ENCODE measurements around the gene SLC22A3. TPM values are rescaled to one million over a fixed set of nuclear protein-coding genes. Genes with fewer than 3 reads are reported as not detected.
A peak's percentile ranks its signal among the peaks of the same experiment; 100 is the strongest.

The SLC22A3 gene
- total and polyA plus RNA-seq, 4 donors: 9.5 to 65.0 (median 33.3) TPM

DNA sequence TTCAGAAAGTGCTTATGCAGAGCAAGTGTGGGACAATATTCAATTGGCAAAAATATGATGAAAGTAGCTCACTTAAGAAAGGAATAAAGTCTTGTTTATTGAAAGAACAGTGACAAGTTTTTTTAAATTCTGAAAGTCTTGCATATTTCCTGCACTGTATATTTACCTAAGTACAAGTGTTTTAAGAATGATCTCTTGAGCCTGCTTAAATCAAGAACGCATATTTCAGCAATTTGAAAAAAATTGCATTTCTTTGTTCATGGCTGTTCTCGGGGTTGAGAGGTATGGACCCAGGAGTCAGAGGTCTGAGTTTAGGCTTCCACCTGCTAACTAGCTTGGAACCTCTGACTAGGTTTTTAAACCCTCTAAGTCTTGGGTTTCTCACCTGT, 27.4 kb downstream of the SLC22A3 start:
- ATAC-seq (ENCODE audit: insufficient read depth, low FRiP score) (peak; percentile 10), DNase-seq (peak in 2 of 3 donors; percentile 28 to 60)
- Histone ChIP-seq H3K27ac (ENCODE audit: low read depth in 1 of 2, low read length in 1 of 2) (no peak overlapping the region), H3K27me3 (ENCODE audit: control insufficient read depth in 3 of 3, insufficient read depth in 3 of 3, low read length in 2 of 3) (no peaks in the 10 kb centered on the region), H3K4me1 (ENCODE audit: control insufficient read depth in 5 of 5, insufficient read depth in 5 of 5, low read length in 5 of 5) (peaks cover 0 to 4% (median 0%) of the 10 kb centered on the region in 5 donors), H3K9me3 (ENCODE audit: control insufficient read depth in 4 of 4, insufficient read depth in 3 of 4, low read length in 3 of 4) (peaks cover 0 to 3% (median 0%) of the 10 kb centered on the region in 4 donors), H3K4me3 (no peak overlapping the region), H3K9ac (ENCODE audit: insufficient read depth in 1 of 2, low read length in 2 of 2) (no peak overlapping the region), H3K36me3 (ENCODE audit: control insufficient read depth in 4 of 4, insufficient read depth in 4 of 4, low read length in 4 of 4) (no peaks in the 10 kb centered on the region)
- 73 to 86% methylated on average over 2 of the region's 2 CpGs for WGBS, 2 donors
- TF ChIP-seq, protein P1, sequence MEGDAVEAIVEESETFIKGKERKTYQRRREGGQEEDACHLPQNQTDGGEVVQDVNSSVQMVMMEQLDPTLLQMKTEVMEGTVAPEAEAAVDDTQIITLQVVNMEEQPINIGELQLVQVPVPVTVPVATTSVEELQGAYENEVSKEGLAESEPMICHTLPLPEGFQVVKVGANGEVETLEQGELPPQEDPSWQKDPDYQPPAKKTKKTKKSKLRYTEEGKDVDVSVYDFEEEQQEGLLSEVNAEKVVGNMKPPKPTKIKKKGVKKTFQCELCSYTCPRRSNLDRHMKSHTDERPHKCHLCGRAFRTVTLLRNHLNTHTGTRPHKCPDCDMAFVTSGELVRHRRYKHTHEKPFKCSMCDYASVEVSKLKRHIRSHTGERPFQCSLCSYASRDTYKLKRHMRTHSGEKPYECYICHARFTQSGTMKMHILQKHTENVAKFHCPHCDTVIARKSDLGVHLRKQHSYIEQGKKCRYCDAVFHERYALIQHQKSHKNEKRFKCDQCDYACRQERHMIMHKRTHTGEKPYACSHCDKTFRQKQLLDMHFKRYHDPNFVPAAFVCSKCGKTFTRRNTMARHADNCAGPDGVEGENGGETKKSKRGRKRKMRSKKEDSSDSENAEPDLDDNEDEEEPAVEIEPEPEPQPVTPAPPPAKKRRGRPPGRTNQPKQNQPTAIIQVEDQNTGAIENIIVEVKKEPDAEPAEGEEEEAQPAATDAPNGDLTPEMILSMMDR (IDR thresholded peaks at IDR 0.05; ENCODE audit: control extremely low read depth, extremely low read depth): no peak

DNA sequence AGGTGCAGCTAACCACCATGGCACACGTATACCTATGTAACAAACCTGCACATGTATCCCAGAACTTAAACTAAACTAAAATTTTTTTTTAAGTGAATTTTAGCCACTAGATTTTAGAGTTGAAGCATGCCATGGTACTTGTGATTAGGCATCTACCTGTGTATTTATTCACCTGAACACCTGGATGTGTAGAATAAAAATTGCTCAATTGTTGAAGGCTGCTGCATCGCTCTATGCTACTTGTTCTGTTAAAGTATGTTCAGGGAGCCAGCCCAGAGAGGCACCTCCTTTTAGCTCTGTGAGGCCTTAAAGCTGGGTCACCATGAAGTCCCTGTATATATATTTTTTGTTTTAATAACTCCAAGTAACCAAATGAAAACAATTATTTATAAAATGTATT, 28.3 kb downstream of the SLC22A3 start:
- DNase-seq: no peak
- H3K9me3 ChIP-seq (ENCODE audit: control insufficient read depth in 4 of 4, insufficient read depth in 3 of 4, low read length in 3 of 4): peaks cover 0 to 3% (median 0%) of the 10 kb centered on the region in 4 donors
- no peak overlapping the region for H3K9ac ChIP-seq (ENCODE audit: insufficient read depth in 1 of 2, low read length in 2 of 2)
- 79 to 93% methylated on average over 2 of the region's 2 CpGs for WGBS, 2 donors
- H3K4me3 ChIP-seq: no peak overlapping the region
- no peak for ATAC-seq (ENCODE audit: insufficient read depth, low FRiP score)
- H3K27me3 ChIP-seq (ENCODE audit: control insufficient read depth in 3 of 3, insufficient read depth in 3 of 3, low read length in 2 of 3): no peaks in the 10 kb centered on the region
- H3K27ac ChIP-seq (ENCODE audit: low read depth in 1 of 2, low read length in 1 of 2): no peak overlapping the region
- no peaks in the 10 kb centered on the region for H3K36me3 ChIP-seq (ENCODE audit: control insufficient read depth in 4 of 4, insufficient read depth in 4 of 4, low read length in 4 of 4)
- H3K4me1 ChIP-seq (ENCODE audit: control insufficient read depth in 5 of 5, insufficient read depth in 5 of 5, low read length in 5 of 5): peaks cover 0 to 4% (median 0%) of the 10 kb centered on the region in 5 donors
- TF ChIP-seq, protein P1 (IDR thresholded peaks at IDR 0.05; ENCODE audit: control extremely low read depth, extremely low read depth): no peak

- Histone ChIP-seq H3K9me3 (ENCODE audit: control insufficient read depth in 4 of 4, insufficient read depth in 3 of 4, low read length in 3 of 4) (peaks cover 0 to 7% (median 3%) of the 10 kb centered on the region in 4 donors), H3K4me1 (ENCODE audit: control insufficient read depth in 5 of 5, insufficient read depth in 5 of 5, low read length in 5 of 5) (peaks cover 0 to 4% (median 0%) of the 10 kb centered on the region in 5 donors), H3K4me3 (no peak overlapping the region), H3K36me3 (ENCODE audit: control insufficient read depth in 4 of 4, insufficient read depth in 4 of 4, low read length in 4 of 4) (no peaks in the 10 kb centered on the region), H3K27ac (ENCODE audit: low read depth in 1 of 2, low read length in 1 of 2) (no peak overlapping the region), H3K27me3 (ENCODE audit: control insufficient read depth in 3 of 3, insufficient read depth in 3 of 3, low read length in 2 of 3) (no peaks in the 10 kb centered on the region), H3K9ac (ENCODE audit: insufficient read depth in 1 of 2, low read length in 2 of 2) (no peak overlapping the region)
- DNase-seq (no peak), ATAC-seq (ENCODE audit: insufficient read depth, low FRiP score) (no peak)
- TF ChIP-seq, protein P1 (IDR thresholded peaks at IDR 0.05; ENCODE audit: control extremely low read depth, extremely low read depth): no peak
- 65 to 74% methylated on average over 5 of the region's 5 CpGs for WGBS, 2 donors
Measured at GRCh38 chr6:160378218-160378617, 30.0 kb downstream of the SLC22A3 start.

- H3K4me1 ChIP-seq (ENCODE audit: control insufficient read depth in 5 of 5, insufficient read depth in 5 of 5, low read length in 5 of 5): peaks cover 0 to 4% (median 0%) of the 10 kb centered on the region in 5 donors
- TF ChIP-seq, protein P1 (IDR thresholded peaks at IDR 0.05; ENCODE audit: control extremely low read depth, extremely low read depth): no peak
- H3K9me3 ChIP-seq (ENCODE audit: control insufficient read depth in 4 of 4, insufficient read depth in 3 of 4, low read length in 3 of 4): peaks cover 0 to 7% (median 3%) of the 10 kb centered on the region in 4 donors
- H3K4me3 ChIP-seq: no peak overlapping the region
- WGBS, 2 donors: 62 to 76% methylated on average over 4 of the region's 4 CpGs
- H3K9ac ChIP-seq (ENCODE audit: insufficient read depth in 1 of 2, low read length in 2 of 2): no peak overlapping the region
- no peaks in the 10 kb centered on the region for H3K27me3 ChIP-seq (ENCODE audit: control insufficient read depth in 3 of 3, insufficient read depth in 3 of 3, low read length in 2 of 3)
- peak overlapping the region in 1 of 2 donors; percentile 31 for H3K27ac ChIP-seq (ENCODE audit: low read depth in 1 of 2, low read length in 1 of 2)
- ATAC-seq (ENCODE audit: insufficient read depth, low FRiP score) (no peak), DNase-seq (peak in 2 of 3 donors; percentile 14 to 49)
- H3K36me3 ChIP-seq (ENCODE audit: control insufficient read depth in 4 of 4, insufficient read depth in 4 of 4, low read length in 4 of 4): no peaks in the 10 kb centered on the region
Measured at GRCh38 chr6:160378882-160379281, 30.7 kb downstream of the SLC22A3 start.

All from lung (tissue), 12 donors.